HG03354 (cell line): Measurements from ENCODE around the gene NFIB.

Experiments used
- ATAC-seq: cut with Tn5 transposase; IDR thresholded peaks from one replicate; pipeline ENCODE4 v1.9.1; 2021; ENCODE audit warnings: mild to moderate bottlenecking; ENCODE audit not compliant: unreplicated experiment, poor library complexity, severe bottlenecking

Gene NFIB

GRCh38 chr9:14309403-14309802 is 4.5 kb downstream of the NFIB start:
- ATAC-seq: no peak

- ATAC-seq: no peak
Observed at GRCh38 chr9:14308853-14309145, 5.1 kb downstream of the NFIB start.

- no peak for ATAC-seq
Observed at GRCh38 chr9:14307989-14308852, 5.7 kb downstream of the NFIB start.

GRCh38 chr9:14306672-14307660 is 7.0 kb downstream of the NFIB start:
- no peak for ATAC-seq

- ATAC-seq: no peak
Observed at GRCh38 chr9:14306188-14306587, 7.8 kb downstream of the NFIB start.

- ATAC-seq: no peak
Observed at GRCh38 chr9:14304259-14304658, 9.7 kb downstream of the NFIB start.

GRCh38 chr9:14303521-14303920 is 10.4 kb downstream of the NFIB start:
- no peak for ATAC-seq

- no peak for ATAC-seq
Observed at GRCh38 chr9:14303100-14303499, 10.8 kb downstream of the NFIB start.

- ATAC-seq: no peak
Observed at GRCh38 chr9:14302405-14302804, 11.5 kb downstream of the NFIB start.

GRCh38 chr9:14301583-14302021 is 12.3 kb downstream of the NFIB start:
- ATAC-seq: no peak

- no peak for ATAC-seq
Observed at GRCh38 chr9:14301006-14301405, 12.9 kb downstream of the NFIB start.

GRCh38 chr9:14300588-14300987 is 13.4 kb downstream of the NFIB start:
- ATAC-seq: no peak

GRCh38 chr9:14300040-14300439 is 13.9 kb downstream of the NFIB start:
- ATAC-seq: no peak

- no peak for ATAC-seq
Observed at GRCh38 chr9:14298601-14299022, 15.3 kb downstream of the NFIB start.

- ATAC-seq: no peak
Observed at GRCh38 chr9:14296495-14297113, 17.3 kb downstream of the NFIB start.

GRCh38 chr9:14294659-14295058 is 19.3 kb downstream of the NFIB start:
- ATAC-seq: no peak

- ATAC-seq: no peak
Observed at GRCh38 chr9:14293801-14294200, 20.1 kb downstream of the NFIB start.

GRCh38 chr9:14292181-14292739 is 21.7 kb downstream of the NFIB start:
- ATAC-seq: no peak

GRCh38 chr9:14289916-14290315 is 24.0 kb downstream of the NFIB start:
- no peak for ATAC-seq

- no peak for ATAC-seq
Observed at GRCh38 chr9:14288433-14288832, 25.5 kb downstream of the NFIB start.
